Left ventricle myocardium inferior (tissue), 1 donor: ENCODE measurements around the gene CORO2A. TPM values are rescaled to one million over a fixed set of nuclear protein-coding genes. Genes with fewer than 3 reads are reported as not detected.
A peak's percentile ranks its signal among the peaks of the same experiment; 100 is the strongest.

ENCODE experiments used
- DNase-seq: peaks from one replicate; pipeline ENCODE4 v3.0.0-alpha.2; 2020
- H3K27ac ChIP-seq: fragments of 200-600 bp; replicated peaks from 2 replicates; pipeline ENCODE4 v1.8.0; 2021
- H3K27me3 ChIP-seq: fragments of 200-600 bp; 2 replicates; pipeline ENCODE4 v1.8.0; 2021; ENCODE audit warnings: low read depth
- H3K36me3 ChIP-seq: fragments of 200-600 bp; 2 replicates; pipeline ENCODE4 v1.8.0; 2021
- H3K4me1 ChIP-seq: fragments of 200-600 bp; 2 replicates; pipeline ENCODE4 v1.8.0; 2021
- H3K4me3 ChIP-seq: fragments of 200-600 bp; 2 replicates; pipeline ENCODE4 v1.8.0; 2021; ENCODE audit warnings: mild to moderate bottlenecking, moderate library complexity
- H3K9me3 ChIP-seq: fragments of 200-600 bp; replicated peaks from 2 replicates; pipeline ENCODE4 v1.8.0; 2021
- CTCF ChIP-seq: fragments of 200-600 bp; IDR thresholded peaks from 2 replicates; pipeline ENCODE4 v1.8.0; 2021; ENCODE audit warnings: antibody characterized with exemption, mild to moderate bottlenecking, borderline replicate concordance
- intact Hi-C: fragments of 100-400 bp; cut with micrococcal nuclease; formaldehyde crosslinking; loops from one replicate; pipeline ENCODE4 v1.11.0; 2022
- microRNA-seq: library from miRNA; unstranded; fragments of <30 nt; microRNA quantifications from one replicate; pipeline ENCODE4 v1.2.0, GENCODE V29; 2020
- total RNA-seq: library from RNA; stranded (reverse); fragmentation: NEBNext Ultra II Directional; extraction: Animal tissue kit (Norgen Biotek cat#: 25700); gene quantifications from one replicate; pipeline ENCODE4 v1.2.1, GENCODE V29; 2021
- donor health status: DM: no; HTN: yes; CAD: no; lungs with severe emphysema.

The CORO2A gene
- total RNA-seq, 1 donor from 2014 or later, result 0.14 TPM

- H3K27ac ChIP-seq, result peak overlapping the region; percentile 24
- H3K27me3 ChIP-seq, result no peaks in the 10 kb centered on the region
- peaks cover 18% of the 10 kb centered on the region for H3K36me3 ChIP-seq
- intact Hi-C loops, result loop anchor here (10.0 kb wide), 1 partner anchor 180 kb away; the partner anchor contains the start of gene TBC1D2
- H3K4me3 ChIP-seq, result no peak overlapping the region
- H3K4me1 ChIP-seq, result peaks cover 21% of the 10 kb centered on the region
- no peaks in the 10 kb centered on the region for H3K9me3 ChIP-seq
- TF ChIP-seq CTCF, result peak; percentile 94
- DNase-seq, result peak; percentile 38
Observed at GRCh38 chr9:98074115-98074990, 118.1 kb downstream of the CORO2A start.

- H3K4me3 ChIP-seq, result no peak overlapping the region
- H3K27ac ChIP-seq, result no peak overlapping the region
- TF ChIP-seq CTCF, result no peak
- H3K9me3 ChIP-seq, result no peaks in the 10 kb centered on the region
- H3K27me3 ChIP-seq, result no peaks in the 10 kb centered on the region
- peaks cover 21% of the 10 kb centered on the region for H3K4me1 ChIP-seq
- H3K36me3 ChIP-seq, result no peaks in the 10 kb centered on the region
- DNase-seq, result no peak
- intact Hi-C loops, result loop anchor here (10.0 kb wide), 1 partner anchor 183 kb away; the partner anchor contains the start of gene TBC1D2
Observed at GRCh38 chr9:98071737-98072136, 120.7 kb downstream of the CORO2A start.

Small RNA genes within 50 kb of the gene (microRNA-seq; reads per million reads assigned to microRNA genes)
- not detected for gene MIR6854

Other genes starting within 250 kb of the CORO2A start
- gene ANP32B, start 209.3 kb downstream of the CORO2A start, total RNA-seq, result 49.9 TPM
- gene NANS, start 135.9 kb downstream of the CORO2A start, total RNA-seq, result 38.6 TPM
- gene TRIM14, start 73.4 kb downstream of the CORO2A start, total RNA-seq, result 4.1 TPM
- 1.7 TPM for gene TBC1D2, start 63.0 kb upstream of the CORO2A start, total RNA-seq